CD4-positive, CD25-positive, alpha-beta regulatory T cell (primary cell): ENCODE data around the gene SPTB. TPM values are rescaled to one million over a fixed set of nuclear protein-coding genes. Genes with fewer than 3 reads are reported as not detected.

Experiments used
- ATAC-seq, 2 donors: fragments of 150-1000 bp; cut with Tn5 transposase; one replicate each; pipeline ENCODE4 v1.10.0; 2021; ENCODE audit warnings: low read depth in 2 of 2, moderate number of reproducible peaks in 2 of 2, moderate library complexity in 1 of 2
- DNase-seq, 3 donors: peaks; one replicate each; pipeline versions ENCODE4 v3.0.0 to v3.0.0-alpha.2; 2012 to 2022; ENCODE audit warnings: mixed read lengths in 1 of 3
- H3K27ac ChIP-seq: one replicate; pipeline ENCODE4 v1.7.0; 2013; ENCODE audit warnings: mild to moderate bottlenecking, low read length; ENCODE audit not compliant: insufficient read depth, poor library complexity, severe bottlenecking
- H3K27me3 ChIP-seq: one replicate; pipeline ENCODE4 v1.7.0; 2013; ENCODE audit warnings: low read length; ENCODE audit not compliant: control insufficient read depth, insufficient read depth
- H3K36me3 ChIP-seq: one replicate; pipeline ENCODE4 v1.7.0; 2013; ENCODE audit warnings: mild to moderate bottlenecking, low read length, moderate library complexity; ENCODE audit not compliant: control insufficient read depth, insufficient read depth
- H3K4me1 ChIP-seq: 2 replicates; pipeline ENCODE4 v1.7.0; 2013; ENCODE audit warnings: mild to moderate bottlenecking, low read length; ENCODE audit not compliant: insufficient read depth, control insufficient read depth, poor library complexity, severe bottlenecking
- H3K4me3 ChIP-seq: one replicate; pipeline ENCODE4 v1.7.0; 2013; ENCODE audit warnings: low read depth, mild to moderate bottlenecking, low read length, moderate library complexity
- H3K9me3 ChIP-seq, 2 experiments: 1 replicate in 1 of 2; 2 replicates in 1 of 2; pipeline ENCODE4 v1.7.0; 2013; ENCODE audit warnings: low read length in 2 of 2, mild to moderate bottlenecking in 1 of 2, moderate library complexity in 1 of 2; ENCODE audit not compliant: control insufficient read depth in 2 of 2
- H3K27ac Mint-ChIP-seq, 3 donors: one replicate each; pipeline ENCODE4 v1.8.0; 2020 to 2022; ENCODE audit warnings: mild to moderate bottlenecking in 3 of 3, mixed read lengths in 3 of 3, moderate library complexity in 2 of 3
- H3K27me3 Mint-ChIP-seq: one replicate; pipeline ENCODE4 v1.8.0; 2022; ENCODE audit warnings: mild to moderate bottlenecking, mixed read lengths
- H3K36me3 Mint-ChIP-seq: one replicate; pipeline ENCODE4 v1.8.0; 2020; ENCODE audit warnings: mixed read lengths
- H3K4me1 Mint-ChIP-seq, 4 donors: one replicate each; pipeline ENCODE4 v1.8.0; 2020 to 2022; ENCODE audit warnings: mixed read lengths in 4 of 4, mild to moderate bottlenecking in 1 of 4
- H3K4me3 Mint-ChIP-seq, 4 donors: one replicate each; pipeline ENCODE4 v1.8.0; 2020 to 2022; ENCODE audit warnings: mild to moderate bottlenecking in 4 of 4, mixed read lengths in 4 of 4, moderate library complexity in 3 of 4
- H3K9me3 Mint-ChIP-seq, 7 donors: one replicate each; pipeline ENCODE4 v1.8.0; 2020 to 2022; ENCODE audit warnings: mixed read lengths in 7 of 7, mild to moderate bottlenecking in 3 of 7, moderate library complexity in 2 of 7
- polyA plus RNA-seq, 4 donors: library from polyadenylated mRNA; unstranded; fragments of 300-500 nt; fragmentation: Illumina TruSeq; gene quantifications; one replicate each; pipeline ENCODE4 v1.2.3, GENCODE V29; 2021
- total RNA-seq: library from RNA; stranded (reverse); gene quantifications from one replicate; pipeline ENCODE4 v1.2.3, GENCODE V29; 2022

Gene SPTB
- total and polyA plus RNA-seq, 5 donors from 2014 or later, result 0.11 to 0.91 (median 0.24) TPM; not detected in 1

DNA sequence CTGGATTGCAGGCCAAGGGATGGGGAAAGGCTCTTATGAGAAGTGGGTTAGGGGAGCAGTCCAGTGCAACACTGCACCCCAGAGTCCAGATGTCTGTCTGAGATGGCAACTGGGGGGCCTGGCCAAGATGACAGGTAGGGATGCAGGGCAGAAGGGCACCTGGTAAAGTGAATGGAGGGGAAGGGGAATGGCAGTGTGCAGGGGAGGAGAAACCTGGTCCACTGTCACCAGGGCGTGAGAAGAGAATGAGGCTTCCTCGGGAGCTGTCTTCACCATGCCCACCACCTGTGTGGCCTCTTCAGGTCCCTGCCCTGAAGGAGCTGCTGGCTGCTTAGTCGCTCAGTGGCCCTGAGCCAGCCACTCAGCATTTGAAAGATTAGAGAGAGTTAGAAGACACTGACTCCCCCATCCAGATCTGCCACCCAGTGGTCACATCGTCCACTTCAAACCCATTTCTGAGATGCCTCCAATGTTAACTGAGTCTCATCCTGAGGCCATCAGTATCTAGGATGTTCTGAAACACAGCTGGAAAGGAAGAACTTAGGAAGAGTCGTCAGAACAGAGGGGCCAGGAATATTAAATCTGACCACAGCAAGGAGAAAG is 118.2 kb downstream of the SPTB start:
- Mint-ChIP-seq H3K9me3 (no peaks in the 10 kb centered on the region), H3K27ac (peak overlapping the region in 1 of 3 donors; percentile 26), H3K4me3 (no peak overlapping the region), H3K36me3 (no peaks in the 10 kb centered on the region), H3K4me1 (peaks cover 2 to 67% (median 22%) of the 10 kb centered on the region in 4 donors), H3K27me3 (peaks cover 26% of the 10 kb centered on the region)
- Histone ChIP-seq H3K36me3 (no peaks in the 10 kb centered on the region), H3K27ac (no peak overlapping the region), H3K9me3 (no peaks in the 10 kb centered on the region), H3K4me3 (no peak overlapping the region), H3K27me3 (no peaks in the 10 kb centered on the region), H3K4me1 (peaks cover 53% of the 10 kb centered on the region)
- ATAC-seq (no peak), DNase-seq (no peak)

DNA sequence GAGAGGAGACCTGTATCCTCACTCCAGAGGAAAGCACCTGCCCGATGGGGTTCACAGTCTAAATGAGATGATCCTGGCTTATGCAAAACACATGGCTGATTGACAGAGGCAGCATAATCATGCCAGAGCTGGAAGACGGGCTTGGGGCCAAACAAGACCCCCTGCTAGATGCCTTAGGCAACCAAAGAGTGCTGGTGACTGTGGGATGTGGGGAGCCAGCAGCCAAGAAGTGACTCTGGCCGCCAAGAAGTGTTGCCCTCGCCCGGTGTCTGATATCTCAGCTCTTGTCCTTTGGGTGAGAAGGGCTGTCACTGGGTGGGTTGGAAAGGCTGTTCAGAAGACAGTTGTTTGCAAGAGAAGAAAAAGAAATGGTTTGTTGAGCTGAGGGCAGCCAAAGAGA is 118.8 kb downstream of the SPTB start:
- ATAC-seq, result no peak
- Mint-ChIP-seq H3K4me1 (peaks cover under 1 to 68% (median 25%) of the 10 kb centered on the region in 4 donors), H3K27me3 (peaks cover 27% of the 10 kb centered on the region), H3K9me3 (no peaks in the 10 kb centered on the region), H3K36me3 (no peaks in the 10 kb centered on the region), H3K27ac (peak overlapping the region in 2 of 3 donors; percentile 0 to 26), H3K4me3 (no peak overlapping the region)
- peaks cover 54% of the 10 kb centered on the region for H3K4me1 ChIP-seq
- no peaks in the 10 kb centered on the region for H3K36me3 ChIP-seq
- H3K27ac ChIP-seq, result no peak overlapping the region
- no peak for DNase-seq
- no peaks in the 10 kb centered on the region for H3K9me3 ChIP-seq
- no peaks in the 10 kb centered on the region for H3K27me3 ChIP-seq
- H3K4me3 ChIP-seq, result no peak overlapping the region

DNA sequence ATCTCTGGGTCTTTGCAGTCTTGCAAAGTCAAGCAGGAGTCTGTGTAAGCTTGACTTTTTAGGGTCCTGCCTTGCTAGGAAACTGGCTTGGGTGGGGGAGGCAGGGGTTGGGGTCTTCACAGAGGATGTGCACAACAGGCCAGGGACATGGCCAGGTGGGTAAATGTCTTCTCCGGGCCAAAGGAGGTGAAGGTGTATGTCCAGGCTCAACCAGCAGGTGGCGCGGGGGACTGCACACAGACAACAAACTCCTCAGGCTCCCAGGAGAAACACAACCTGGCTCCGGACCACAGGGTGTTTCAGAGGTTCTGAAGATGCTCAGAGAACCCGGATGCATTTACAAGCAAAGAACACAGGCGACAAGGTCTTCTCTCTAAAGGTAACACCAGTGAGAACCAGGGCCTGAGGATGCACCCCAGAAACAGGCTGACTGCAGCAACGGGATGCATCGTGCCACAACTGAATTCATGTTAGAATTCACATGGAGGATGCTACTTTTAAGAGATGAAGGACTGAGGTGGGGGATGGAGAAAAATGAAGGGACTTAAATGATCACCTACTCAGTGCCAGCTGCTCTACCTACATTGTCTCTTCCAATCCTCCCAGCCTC is 119.5 kb downstream of the SPTB start:
- ATAC-seq (no peak), DNase-seq (peak; percentile 28 to 61 (median 39))
- Mint-ChIP-seq H3K4me3 (no peak overlapping the region), H3K27me3 (peaks cover 27% of the 10 kb centered on the region), H3K36me3 (no peaks in the 10 kb centered on the region), H3K9me3 (no peaks in the 10 kb centered on the region), H3K27ac (peak overlapping the region in 1 of 3 donors; percentile 60), H3K4me1 (peaks cover 0 to 69% (median 28%) of the 10 kb centered on the region in 4 donors)
- H3K27ac ChIP-seq, result no peak overlapping the region
- H3K36me3 ChIP-seq, result no peaks in the 10 kb centered on the region
- H3K4me3 ChIP-seq, result no peak overlapping the region
- H3K9me3 ChIP-seq, result no peaks in the 10 kb centered on the region
- no peaks in the 10 kb centered on the region for H3K27me3 ChIP-seq
- peaks cover 60% of the 10 kb centered on the region for H3K4me1 ChIP-seq

DNA sequence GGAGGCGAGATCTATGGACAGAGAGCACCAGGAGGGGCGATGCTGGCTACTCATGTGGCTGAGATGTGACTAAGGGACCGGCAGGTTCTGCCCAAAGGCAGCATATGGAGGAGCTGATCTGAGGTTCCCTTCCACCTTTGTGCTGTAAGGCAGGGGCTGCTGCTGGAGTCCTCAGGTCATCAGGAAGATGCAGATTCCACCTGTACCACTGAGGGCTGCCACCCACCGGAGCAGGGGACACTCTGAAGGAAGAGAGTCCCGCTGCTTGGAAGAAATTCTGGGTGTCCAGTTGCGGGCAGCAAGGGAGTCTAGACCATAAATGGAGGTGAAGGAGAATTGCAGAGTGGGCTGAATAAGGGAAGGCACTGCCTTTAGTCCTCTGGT is 120.2 kb downstream of the SPTB start:
- no peaks in the 10 kb centered on the region for H3K36me3 ChIP-seq
- H3K27ac ChIP-seq, result no peak overlapping the region
- peak overlapping the region in 2 of 3 donors; percentile 59 to 60 for H3K27ac Mint-ChIP-seq
- H3K27me3 ChIP-seq, result no peaks in the 10 kb centered on the region
- no peak for DNase-seq
- H3K4me3 ChIP-seq, result no peak overlapping the region
- H3K9me3 Mint-ChIP-seq, result no peaks in the 10 kb centered on the region
- H3K4me1 ChIP-seq, result peaks cover 62% of the 10 kb centered on the region
- no peak for ATAC-seq
- no peaks in the 10 kb centered on the region for H3K9me3 ChIP-seq
- H3K27me3 Mint-ChIP-seq, result peaks cover 31% of the 10 kb centered on the region
- peaks cover 0 to 73% (median 27%) of the 10 kb centered on the region in 4 donors for H3K4me1 Mint-ChIP-seq
- H3K4me3 Mint-ChIP-seq, result no peak overlapping the region
- no peaks in the 10 kb centered on the region for H3K36me3 Mint-ChIP-seq

DNA sequence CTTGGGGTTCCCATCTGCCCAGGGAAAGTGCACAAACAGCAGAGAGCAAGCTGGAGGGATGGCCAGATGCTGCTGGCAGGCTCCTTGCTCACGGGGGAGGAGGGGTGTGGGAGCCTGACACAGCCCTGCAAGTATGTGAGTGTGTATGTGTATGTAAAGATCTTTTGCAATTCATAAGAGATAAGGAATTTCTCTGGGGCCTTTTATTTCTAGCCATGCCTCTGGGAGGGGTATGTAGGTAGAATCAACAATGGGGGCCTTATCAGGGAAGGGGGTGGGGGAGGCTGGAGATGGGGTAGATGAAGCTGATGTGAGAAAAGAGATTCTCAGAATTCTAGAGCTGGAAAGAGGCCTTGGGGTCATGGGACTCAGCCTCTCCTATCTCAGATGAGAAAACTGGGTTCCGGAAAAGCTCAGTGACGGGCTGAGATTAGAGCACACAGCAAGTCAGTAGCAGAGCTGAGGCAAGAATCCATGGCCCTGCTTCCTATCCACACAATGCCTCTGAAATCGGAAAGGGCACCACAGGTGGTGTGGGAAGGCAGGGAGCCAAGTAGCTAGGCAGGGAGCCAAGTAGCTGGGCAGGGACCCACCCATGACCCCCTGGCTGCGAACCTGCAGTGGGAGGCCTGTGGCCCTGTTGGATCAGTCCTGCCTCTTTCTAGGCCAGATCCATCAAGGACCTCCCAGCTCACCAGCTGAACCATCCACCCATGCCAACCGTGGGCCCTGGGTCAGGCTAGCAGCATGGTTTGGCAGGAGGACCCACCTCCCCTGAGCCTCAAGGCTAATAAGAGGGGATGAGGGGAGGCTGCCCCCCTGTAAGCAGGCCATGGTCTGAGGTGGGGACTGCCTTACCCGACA is 120.8 kb downstream of the SPTB start:
- Histone ChIP-seq H3K36me3 (no peaks in the 10 kb centered on the region), H3K27ac (no peak overlapping the region), H3K4me3 (no peak overlapping the region), H3K4me1 (peaks cover 58% of the 10 kb centered on the region), H3K9me3 (no peaks in the 10 kb centered on the region), H3K27me3 (no peaks in the 10 kb centered on the region)
- DNase-seq (no peak), ATAC-seq (no peak)
- H3K9me3 Mint-ChIP-seq, result no peaks in the 10 kb centered on the region
- H3K4me1 Mint-ChIP-seq, result peaks cover 0 to 70% (median 26%) of the 10 kb centered on the region in 4 donors
- H3K36me3 Mint-ChIP-seq, result no peaks in the 10 kb centered on the region
- H3K27me3 Mint-ChIP-seq, result peaks cover 26% of the 10 kb centered on the region
- peak overlapping the region in 1 of 4 donors; percentile 35 for H3K4me3 Mint-ChIP-seq
- H3K27ac Mint-ChIP-seq, result peak overlapping the region in 2 of 3 donors; percentile 6 to 60

DNA sequence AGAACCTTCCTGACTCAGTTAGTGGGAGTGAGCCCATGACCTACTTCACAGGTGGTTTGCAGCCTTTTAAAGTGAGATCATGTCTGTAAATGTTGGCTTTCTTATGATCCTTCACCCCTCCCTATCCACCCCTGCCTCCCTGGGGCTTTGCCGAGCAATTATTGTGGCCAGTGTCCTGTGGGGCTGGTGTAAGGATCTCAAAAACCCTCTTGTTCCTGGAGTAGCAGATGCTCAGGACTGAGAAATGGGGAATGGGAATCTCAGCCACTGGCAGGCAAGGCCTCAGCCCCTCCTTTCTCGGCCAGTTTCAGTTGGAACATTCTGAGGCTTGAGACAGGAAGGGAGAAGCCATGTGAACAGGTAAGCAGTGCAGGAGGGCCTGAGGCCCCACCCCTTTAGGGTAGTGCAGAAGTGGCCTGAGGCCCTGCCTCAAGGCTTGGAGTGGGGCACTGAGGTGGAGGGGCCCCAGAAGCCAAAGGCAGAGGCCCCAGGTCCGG is 121.6 kb downstream of the SPTB start:
- peaks cover 0 to 65% (median 26%) of the 10 kb centered on the region in 4 donors for H3K4me1 Mint-ChIP-seq
- Histone ChIP-seq H3K9me3 (no peaks in the 10 kb centered on the region), H3K4me3 (no peak overlapping the region), H3K4me1 (peaks cover 58% of the 10 kb centered on the region), H3K27ac (no peak overlapping the region), H3K36me3 (no peaks in the 10 kb centered on the region), H3K27me3 (no peaks in the 10 kb centered on the region)
- no peak for DNase-seq
- H3K27ac Mint-ChIP-seq, result peak overlapping the region in 1 of 3 donors; percentile 20
- no peaks in the 10 kb centered on the region for H3K36me3 Mint-ChIP-seq
- peaks cover 26% of the 10 kb centered on the region for H3K27me3 Mint-ChIP-seq
- H3K9me3 Mint-ChIP-seq, result no peaks in the 10 kb centered on the region
- ATAC-seq, result no peak
- peak overlapping the region in 1 of 4 donors; percentile 35 for H3K4me3 Mint-ChIP-seq

DNA sequence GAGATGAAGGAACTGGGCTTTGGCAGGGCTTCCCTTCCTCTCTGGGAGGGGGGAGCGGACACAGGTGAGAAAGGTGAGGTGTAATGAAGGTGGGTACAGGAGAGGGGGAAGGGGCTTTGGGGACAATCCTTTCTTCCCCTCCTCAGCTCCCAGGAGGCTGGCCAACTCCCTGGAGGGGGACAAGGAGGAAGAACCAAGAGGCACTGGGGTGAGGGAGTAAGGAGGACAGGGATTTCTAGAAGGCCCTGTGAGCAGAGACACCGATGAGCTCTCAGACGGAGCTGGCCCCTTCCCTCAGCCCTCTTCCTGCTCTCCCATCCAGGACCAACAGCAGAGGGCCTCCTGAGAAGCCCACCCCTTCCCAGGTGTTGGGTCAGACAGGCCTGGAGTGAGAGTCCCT is 122.1 kb downstream of the SPTB start:
- H3K9me3 ChIP-seq, result no peaks in the 10 kb centered on the region
- H3K36me3 ChIP-seq, result no peaks in the 10 kb centered on the region
- ATAC-seq, result no peak
- H3K27me3 Mint-ChIP-seq, result peaks cover 26% of the 10 kb centered on the region
- peaks cover 58% of the 10 kb centered on the region for H3K4me1 ChIP-seq
- H3K4me3 Mint-ChIP-seq, result no peak overlapping the region
- no peak for DNase-seq
- H3K4me1 Mint-ChIP-seq, result peaks cover 0 to 63% (median 26%) of the 10 kb centered on the region in 4 donors
- no peaks in the 10 kb centered on the region for H3K36me3 Mint-ChIP-seq
- H3K27ac Mint-ChIP-seq, result peak overlapping the region in 2 of 3 donors; percentile 56 to 69
- no peaks in the 10 kb centered on the region for H3K9me3 Mint-ChIP-seq
- H3K4me3 ChIP-seq, result no peak overlapping the region
- no peak overlapping the region for H3K27ac ChIP-seq
- H3K27me3 ChIP-seq, result no peaks in the 10 kb centered on the region
